HCT116 (cell line): ENCODE results near the gene GNB1L. TPM values are rescaled to one million over a fixed set of nuclear protein-coding genes. Genes with fewer than 3 reads are reported as not detected.

Experiments used
- ATAC-seq: fragments of 200-7000 bp; cut with Tn5 transposase; 2 replicates; pipeline ENCODE4 v1.9.1; 2020; ENCODE audit warnings: mild to moderate bottlenecking, moderate library complexity
- BruUV-seq: library from RNA; stranded (reverse); fragments of 400-500 nt; replicated peaks from 2 replicates; lab custom pipeline; 2021; lab: Mats Ljungman, UMichigan
- CTCF ChIA-PET: fragments of 300-600 bp; sonication (Branson Sonifier 250); formaldehyde crosslinking; loops from one replicate; lab custom pipeline; 2021; ENCODE audit warnings: antibody characterized with exemption; lab: Charles Lee
- POLR2A ChIA-PET: fragments of 300-600, 350-600 bp; sonication (Branson Sonifier 250); formaldehyde crosslinking; loops from one replicate; lab custom pipeline; 2021; ENCODE audit warnings: antibody characterized with exemption; lab: Charles Lee
- RAD21 ChIA-PET, 2 experiments: fragments of 300-600 bp; sonication (Branson Sonifier 250); formaldehyde crosslinking; loops; one replicate each; lab custom pipeline; 2023; ENCODE audit warnings: low total read pairs in 2 of 2; ENCODE audit not compliant: uncharacterized antibody in 2 of 2, unreplicated experiment in 2 of 2, low non-redundant PET in 1 of 2; lab: Charles Lee
- DNase-seq: peaks from one replicate; pipeline ENCODE4 v3.0.0-alpha.2; 2010; ENCODE audit warnings: low read depth, low spot score
- H2AFZ ChIP-seq: fragments of 200-600 bp; shearing (Covaris generic), sonication (generic); 2 replicates; pipeline ENCODE4 v1.6.1; 2017; ENCODE audit warnings: low read depth, mixed run types, mixed read lengths, antibody characterized with exemption, low read length; ENCODE audit not compliant: poor library complexity, severe bottlenecking
- H3K27ac ChIP-seq: 2 replicates; pipeline ENCODE4 v1.5.1; 2012; ENCODE audit warnings: low read depth, low read length
- H3K27me3 ChIP-seq: fragments of 200-600 bp; sonication (generic); 2 replicates; pipeline ENCODE4 v1.6.1; 2016; ENCODE audit warnings: mixed run types, low read length, mixed read lengths; ENCODE audit not compliant: insufficient read depth
- H3K36me3 ChIP-seq, 2 experiments: fragments of 200-500 bp in 1 of 2; fragments of 200-600 bp in 1 of 2; sonication (Bioruptor generic) in 1 of 2; sonication (generic) in 1 of 2; 2 replicates each; pipeline versions ENCODE4 v1.5.1 to v1.6.1; 2014 to 2016; ENCODE audit warnings: low read length in 2 of 2, inconsistent platforms in 1 of 2, mixed read lengths in 1 of 2, mixed run types in 1 of 2; ENCODE audit not compliant: insufficient read depth in 2 of 2, control insufficient read depth in 1 of 2
- H3K4me1 ChIP-seq, 2 experiments: fragments of 200-600 bp in 1 of 2; sonication (generic) in 1 of 2; 2 replicates each; pipeline versions ENCODE4 v1.5.1 to v1.6.1; 2012 to 2017; ENCODE audit warnings: low read length in 2 of 2, inconsistent platforms in 1 of 2, mild to moderate bottlenecking in 1 of 2, mixed read lengths in 1 of 2, mixed run types in 1 of 2, moderate library complexity in 1 of 2; ENCODE audit not compliant: insufficient read depth in 2 of 2, control insufficient read depth in 1 of 2
- H3K4me2 ChIP-seq: fragments of 200-600 bp; sonication (generic); 2 replicates; pipeline ENCODE4 v1.6.1; 2017; ENCODE audit warnings: mixed run types, low read length, mixed read lengths
- H3K4me3 ChIP-seq, 2 experiments: fragments of 200-600 bp in 1 of 2; sonication (generic) in 1 of 2; replicated peaks in 1 of 2; 2 replicates each; pipeline ENCODE4 v1.5.1; 2011 to 2016; ENCODE audit warnings: low read length in 2 of 2, control low read depth in 1 of 2, low read depth in 1 of 2, mild to moderate bottlenecking in 1 of 2, mixed read lengths in 1 of 2, mixed run types in 1 of 2
- H3K79me2 ChIP-seq: fragments of 200-600 bp; sonication (generic); 2 replicates; pipeline ENCODE4 v1.6.1; 2017; ENCODE audit warnings: mild to moderate bottlenecking, mixed run types, low read length, moderate library complexity, mixed read lengths; ENCODE audit not compliant: insufficient read depth
- H3K9ac ChIP-seq: fragments of 200-600 bp; sonication (generic); 2 replicates; pipeline ENCODE4 v1.6.1; 2016; ENCODE audit warnings: low read length, mixed read lengths
- H3K9me2 ChIP-seq: fragments of 200-600 bp; sonication (generic), shearing (Covaris generic); 2 replicates; pipeline ENCODE4 v1.6.1; 2017; ENCODE audit warnings: mixed run types, mild to moderate bottlenecking, moderate library complexity; ENCODE audit not compliant: insufficient read depth
- H3K9me3 ChIP-seq, 2 experiments: fragments of 200-500 bp in 1 of 2; fragments of 200-600 bp in 1 of 2; sonication (Bioruptor generic) in 1 of 2; sonication (generic) in 1 of 2; 2 replicates each; pipeline ENCODE4 v1.6.1; 2014 to 2017; ENCODE audit warnings: low read length in 2 of 2, mixed read lengths in 2 of 2, inconsistent platforms in 1 of 2, low read depth in 1 of 2, mild to moderate bottlenecking in 1 of 2, mixed run types in 1 of 2, moderate library complexity in 1 of 2; ENCODE audit not compliant: control insufficient read depth in 1 of 2, insufficient read depth in 1 of 2
- H4K20me1 ChIP-seq: fragments of 200-600 bp; sonication (generic), shearing (Covaris generic); 2 replicates; pipeline ENCODE4 v1.6.1; 2017; ENCODE audit warnings: mixed run types, mild to moderate bottlenecking, moderate library complexity; ENCODE audit not compliant: insufficient read depth
- CBX3 ChIP-seq: IDR thresholded peaks from 2 replicates; pipeline ENCODE4 v1.6.1; 2012; ENCODE audit warnings: low read depth
- CEBPB ChIP-seq: IDR thresholded peaks from 2 replicates; pipeline ENCODE4 v1.6.1; 2012; ENCODE audit warnings: low read depth
- EZH2phosphoT487 ChIP-seq: fragments of 200-600 bp; IDR thresholded peaks from 2 replicates; pipeline ENCODE4 v1.6.1; 2018; ENCODE audit warnings: antibody characterized with exemption, borderline replicate concordance
- RAD21 ChIP-seq: IDR thresholded peaks from 2 replicates; pipeline ENCODE4 v1.6.1; 2012; ENCODE audit warnings: low read depth, mild to moderate bottlenecking
- intact Hi-C: fragments of 100-400 bp; cut with micrococcal nuclease; formaldehyde crosslinking; loops from 2 replicates; pipeline ENCODE4 v1.10.0; 2022
- total RNA-seq: library from RNA; stranded (reverse); gene quantifications from one replicate; pipeline ENCODE4 v1.2.1, GENCODE V29; 2021; ENCODE audit not compliant: unreplicated experiment
- TF ChIP-seq, protein P1 (sequence below): IDR thresholded peaks from 2 replicates; pipeline ENCODE4 v1.6.1; 2012
- TF ChIP-seq, protein P2 (sequence below), 3 experiments: fragments of 200-600 bp in 1 of 3; sonication (generic) in 1 of 3; IDR thresholded peaks in 2 of 3; conservative IDR thresholded peaks in 1 of 3; 2 replicates each; pipeline ENCODE4 v1.5.1; 2012 to 2017; ENCODE audit warnings: low read depth in 2 of 3, low read length in 2 of 3, antibody characterized with exemption in 1 of 3, borderline replicate concordance in 1 of 3, control low read depth in 1 of 3, mild to moderate bottlenecking in 1 of 3, mixed read lengths in 1 of 3, mixed run types in 1 of 3, moderate library complexity in 1 of 3; ENCODE audit not compliant: insufficient read depth in 1 of 3

The GNB1L gene
- total RNA-seq, 1 experiment from 2014 or later: 12.1 TPM

DNA sequence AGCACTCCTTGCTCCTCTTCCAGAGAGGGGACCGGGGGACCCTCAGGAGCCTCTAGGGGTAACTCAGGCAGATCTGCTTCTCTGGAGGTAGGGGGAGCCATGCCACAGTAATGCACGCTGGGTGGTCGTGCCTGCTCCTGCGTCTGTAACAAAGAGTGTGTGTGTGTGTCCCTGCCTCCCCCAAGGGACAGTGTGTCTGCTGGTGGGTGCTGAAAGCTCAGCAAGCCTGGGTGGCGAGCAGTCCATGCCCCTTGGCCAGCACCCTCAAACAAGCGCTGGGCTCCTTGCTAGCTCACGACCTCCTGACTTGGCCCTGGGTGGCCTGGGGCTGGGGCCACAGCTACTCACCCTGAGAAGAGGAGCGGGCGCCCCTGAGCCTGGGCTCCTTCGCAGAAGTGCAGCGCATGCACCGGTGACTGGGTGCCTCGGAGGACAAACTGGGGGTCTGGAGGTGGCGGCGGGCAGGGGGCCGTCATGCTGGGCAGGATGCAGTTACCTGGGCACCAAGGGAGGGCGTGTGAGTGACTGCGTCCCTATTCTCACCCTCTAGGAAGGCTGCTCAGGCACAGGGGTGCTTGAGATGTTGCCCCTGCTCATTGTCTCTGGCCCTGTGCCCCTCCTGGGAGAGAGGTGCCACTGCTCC is 33.7 kb downstream of the GNB1L start:
- ChIA-PET CTCF (no interaction called here), POLR2A (no interaction called here), RAD21 (no interaction called here)
- no peak for TF ChIP-seq EZH2phosphoT487
- TF ChIP-seq, protein P1, sequence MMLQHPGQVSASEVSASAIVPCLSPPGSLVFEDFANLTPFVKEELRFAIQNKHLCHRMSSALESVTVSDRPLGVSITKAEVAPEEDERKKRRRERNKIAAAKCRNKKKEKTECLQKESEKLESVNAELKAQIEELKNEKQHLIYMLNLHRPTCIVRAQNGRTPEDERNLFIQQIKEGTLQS: no peak
- TF ChIP-seq, protein P2, sequence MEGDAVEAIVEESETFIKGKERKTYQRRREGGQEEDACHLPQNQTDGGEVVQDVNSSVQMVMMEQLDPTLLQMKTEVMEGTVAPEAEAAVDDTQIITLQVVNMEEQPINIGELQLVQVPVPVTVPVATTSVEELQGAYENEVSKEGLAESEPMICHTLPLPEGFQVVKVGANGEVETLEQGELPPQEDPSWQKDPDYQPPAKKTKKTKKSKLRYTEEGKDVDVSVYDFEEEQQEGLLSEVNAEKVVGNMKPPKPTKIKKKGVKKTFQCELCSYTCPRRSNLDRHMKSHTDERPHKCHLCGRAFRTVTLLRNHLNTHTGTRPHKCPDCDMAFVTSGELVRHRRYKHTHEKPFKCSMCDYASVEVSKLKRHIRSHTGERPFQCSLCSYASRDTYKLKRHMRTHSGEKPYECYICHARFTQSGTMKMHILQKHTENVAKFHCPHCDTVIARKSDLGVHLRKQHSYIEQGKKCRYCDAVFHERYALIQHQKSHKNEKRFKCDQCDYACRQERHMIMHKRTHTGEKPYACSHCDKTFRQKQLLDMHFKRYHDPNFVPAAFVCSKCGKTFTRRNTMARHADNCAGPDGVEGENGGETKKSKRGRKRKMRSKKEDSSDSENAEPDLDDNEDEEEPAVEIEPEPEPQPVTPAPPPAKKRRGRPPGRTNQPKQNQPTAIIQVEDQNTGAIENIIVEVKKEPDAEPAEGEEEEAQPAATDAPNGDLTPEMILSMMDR (IDR thresholded peaks at IDR 0.05 in 2 of 3, conservative IDR thresholded peaks at IDR 0.05 in 1 of 3; ENCODE audit: borderline replicate concordance in 1 of 3, insufficient read depth in 1 of 3, low read depth in 2 of 3, low read length in 2 of 3): 0 out of 6 replicates have a peak, but pooled peaks of 1 of the 3 experiments have one; percentile 13
- peak; percentile 38 for TF ChIP-seq RAD21
- TF ChIP-seq CEBPB: no peak
- TF ChIP-seq CBX3: no peak
- Histone ChIP-seq H3K9me2 (no peaks in the 10 kb centered on the region), H3K36me3 (no peaks in the 10 kb centered on the region), H3K4me3 (no peak overlapping the region), H3K4me2 (no peak overlapping the region), H4K20me1 (no peaks in the 10 kb centered on the region), H3K27me3 (no peaks in the 10 kb centered on the region), H3K4me1 (no peaks in the 10 kb centered on the region), H3K27ac (no peak overlapping the region), H2AFZ (no peak overlapping the region), H3K9me3 (no peaks in the 10 kb centered on the region), H3K9ac (no peak overlapping the region), H3K79me2 (no peaks in the 10 kb centered on the region)
- ATAC-seq: peak; percentile 31; the same call in 1 of the 2 replicates
- BruUV-seq: no TSS peak
- no peak for DNase-seq
- intact Hi-C loops: no loop called here
